ENCODE data around the gene SPRTN.
A peak's percentile ranks its signal among the peaks of the same experiment; 100 is the strongest.

SPRTN gene, protein sequence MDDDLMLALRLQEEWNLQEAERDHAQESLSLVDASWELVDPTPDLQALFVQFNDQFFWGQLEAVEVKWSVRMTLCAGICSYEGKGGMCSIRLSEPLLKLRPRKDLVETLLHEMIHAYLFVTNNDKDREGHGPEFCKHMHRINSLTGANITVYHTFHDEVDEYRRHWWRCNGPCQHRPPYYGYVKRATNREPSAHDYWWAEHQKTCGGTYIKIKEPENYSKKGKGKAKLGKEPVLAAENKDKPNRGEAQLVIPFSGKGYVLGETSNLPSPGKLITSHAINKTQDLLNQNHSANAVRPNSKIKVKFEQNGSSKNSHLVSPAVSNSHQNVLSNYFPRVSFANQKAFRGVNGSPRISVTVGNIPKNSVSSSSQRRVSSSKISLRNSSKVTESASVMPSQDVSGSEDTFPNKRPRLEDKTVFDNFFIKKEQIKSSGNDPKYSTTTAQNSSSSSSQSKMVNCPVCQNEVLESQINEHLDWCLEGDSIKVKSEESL

DNA sequence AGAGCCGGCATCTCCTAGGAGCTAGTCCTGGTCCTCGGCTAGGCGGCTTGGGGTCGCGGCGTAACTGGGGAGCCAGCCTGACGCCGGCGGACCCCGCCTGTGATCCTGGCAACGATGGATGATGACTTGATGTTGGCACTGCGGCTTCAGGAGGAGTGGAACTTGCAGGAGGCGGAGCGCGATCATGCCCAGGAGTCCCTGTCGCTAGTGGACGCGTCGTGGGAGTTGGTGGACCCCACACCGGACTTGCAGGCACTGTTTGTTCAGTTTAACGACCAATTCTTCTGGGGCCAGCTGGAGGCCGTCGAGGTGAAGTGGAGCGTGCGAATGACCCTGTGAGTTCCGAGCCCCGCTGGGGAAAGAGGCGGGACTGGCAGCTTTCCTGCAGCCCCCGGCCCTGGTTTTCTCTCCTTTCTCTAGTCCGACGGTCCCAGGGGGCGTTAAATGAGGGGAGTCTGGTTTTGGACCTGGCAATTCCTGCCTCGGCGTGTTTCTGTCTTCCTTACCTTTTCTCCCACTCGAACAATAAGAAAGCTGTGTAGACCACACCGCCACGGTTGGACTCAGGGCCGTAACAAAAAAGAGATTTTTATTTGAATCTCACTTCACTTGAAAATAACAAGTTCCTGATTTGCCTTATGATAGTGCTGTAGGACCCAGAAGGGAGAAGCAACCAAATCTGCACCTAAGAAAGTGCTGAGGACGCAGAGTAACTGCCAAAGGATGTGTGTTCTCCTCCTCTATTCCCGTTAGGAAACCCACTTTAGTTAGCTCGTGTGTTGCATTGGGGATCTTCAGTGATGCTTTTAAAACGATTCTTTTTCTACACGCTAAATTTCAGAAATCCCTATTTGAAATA, at the start of gene SPRTN:
TSS of gene SPRTN (plus strand) at position 24 of the 859 bp plus-strand sequence. CDS start at position 115, 91 bp downstream.
- no peak for DNase-seq

DNA sequence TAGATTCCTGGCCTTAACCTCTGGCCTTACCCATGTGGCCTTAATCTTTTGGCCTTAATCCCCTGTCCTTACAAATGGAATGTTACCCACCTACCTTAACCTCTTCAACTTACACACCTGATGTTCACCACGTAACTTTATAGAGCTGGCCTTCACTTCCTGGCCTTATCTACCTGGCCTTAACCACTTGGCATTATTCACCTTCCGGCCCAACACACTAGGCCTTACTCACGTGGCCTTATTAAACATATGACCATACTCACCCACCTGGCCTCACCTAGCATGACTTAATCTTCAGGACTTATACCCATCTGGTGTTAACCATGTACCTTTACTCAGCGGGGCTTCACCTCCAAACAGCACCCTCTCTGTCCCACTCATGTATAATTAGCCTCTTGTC, 42.2 kb upstream of the SPRTN start:
- DNase-seq = no peak

DNA sequence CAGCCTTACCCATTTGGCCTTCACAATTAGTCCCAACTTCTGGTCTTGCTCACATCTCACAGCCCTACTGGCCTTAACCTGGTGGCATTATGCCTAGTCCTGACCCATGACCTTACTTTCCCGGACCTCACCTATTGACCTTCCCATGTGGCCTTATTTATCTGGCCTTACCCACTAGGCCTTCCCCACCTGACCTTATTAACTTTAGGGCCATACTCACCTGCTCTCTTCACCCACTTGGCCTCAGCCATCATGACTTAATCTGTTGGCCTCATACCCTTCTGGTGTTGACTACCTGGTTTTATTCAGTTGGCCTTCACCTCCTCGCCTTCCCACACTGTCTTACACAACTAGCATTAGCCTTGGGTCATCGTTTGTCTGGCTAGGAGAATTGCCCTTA, 36.1 kb upstream of the SPRTN start:
- DNase-seq = no peak

DNA sequence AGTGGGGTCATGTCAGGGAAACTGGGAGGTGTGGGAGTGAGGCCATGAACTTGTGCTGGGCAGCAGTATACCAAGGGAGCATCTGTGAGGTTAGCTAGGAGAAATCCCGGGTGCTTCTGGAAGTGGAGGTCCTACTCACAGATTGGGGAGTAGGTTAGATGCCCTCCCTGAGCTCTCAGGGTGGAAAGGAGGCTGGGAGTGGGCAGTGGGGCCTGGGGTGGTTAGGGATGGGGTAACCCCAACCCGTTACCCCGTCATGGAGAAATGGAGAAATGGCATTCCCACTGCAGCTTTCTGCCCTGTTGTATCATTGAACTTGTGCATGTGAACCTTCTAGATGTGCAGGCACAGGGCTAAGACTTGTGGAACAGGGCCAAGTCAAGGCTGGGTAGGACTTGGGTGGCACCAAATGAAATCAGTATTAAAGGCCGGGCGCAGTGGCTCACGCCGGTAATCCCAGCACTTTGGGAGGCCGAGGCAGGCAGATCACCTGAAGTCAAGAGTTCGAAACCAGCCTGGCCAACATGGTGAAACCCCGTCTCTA, 27.6 kb upstream of the SPRTN start:
- DNase-seq = no peak

DNA sequence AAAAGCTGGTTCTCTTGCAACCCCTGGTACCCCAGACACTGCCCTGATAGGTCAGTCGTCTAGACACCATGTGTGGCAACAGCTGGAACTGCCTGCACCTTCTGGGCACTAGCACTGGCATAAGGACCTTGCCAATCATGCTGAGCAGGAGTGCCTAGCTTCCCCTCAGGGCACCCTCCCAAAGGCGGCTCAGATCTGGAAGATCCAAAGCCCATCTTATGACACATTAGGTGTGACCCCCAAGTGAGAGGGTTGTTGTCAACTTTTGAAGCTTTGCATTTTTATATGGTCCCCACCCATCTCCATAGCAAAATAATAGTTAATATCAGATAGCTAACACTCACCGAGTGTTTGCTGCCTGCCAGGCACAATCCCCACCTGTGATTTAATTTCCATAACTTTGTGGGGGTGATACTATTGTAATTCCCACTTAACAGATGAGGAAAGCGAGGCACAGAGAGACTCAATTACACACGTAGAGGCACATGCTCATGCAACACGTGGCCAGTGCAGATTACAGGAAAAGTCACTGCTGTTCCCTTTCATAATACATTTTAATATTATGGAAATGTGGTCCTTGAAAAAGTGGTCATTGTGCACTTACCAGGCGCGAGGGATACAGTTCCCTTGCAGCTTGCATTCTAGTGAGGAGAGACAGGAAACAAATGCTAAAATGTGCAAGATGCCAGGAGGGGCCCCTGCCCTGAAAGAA, 26.2 kb upstream of the SPRTN start:
- no peak for DNase-seq

DNA sequence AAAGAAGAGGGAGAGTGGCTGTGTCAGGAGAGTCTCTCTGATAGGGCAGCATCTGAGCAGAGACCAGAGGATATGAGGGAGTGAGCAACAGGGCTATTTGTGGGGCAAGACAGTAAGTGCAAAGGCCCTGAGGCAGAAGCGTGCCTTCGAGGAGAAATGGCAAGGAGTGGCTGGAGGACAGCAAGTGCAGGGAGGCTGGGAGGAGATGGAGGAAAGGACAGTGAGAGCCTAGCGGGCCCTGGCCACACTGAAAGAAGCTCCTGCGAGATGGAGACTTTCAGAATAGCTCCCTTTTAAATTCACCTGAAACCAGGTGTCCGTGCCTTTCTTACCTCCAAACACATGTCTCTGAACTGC, 25.7 kb upstream of the SPRTN start:
- DNase-seq = no peak

DNA sequence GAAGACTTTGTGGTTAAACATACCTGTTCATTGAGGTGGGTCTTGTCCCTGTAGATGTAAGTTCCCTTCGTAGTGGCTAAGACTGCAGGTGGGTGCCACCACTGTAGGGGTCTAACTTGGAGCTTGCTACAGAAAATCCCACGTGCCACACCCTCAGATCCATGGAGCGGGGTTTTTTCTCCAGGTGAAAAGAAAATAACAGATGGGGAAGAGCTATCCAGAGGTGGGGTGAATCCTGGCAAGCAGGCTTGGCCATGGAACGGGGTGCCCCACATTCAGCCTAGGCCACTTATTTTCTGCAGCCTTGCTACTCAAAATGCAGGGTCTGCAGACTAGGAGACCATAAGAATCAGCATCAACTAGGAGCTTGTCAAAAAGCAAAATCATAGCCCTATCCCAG, 24.4 kb upstream of the SPRTN start:
- no peak for DNase-seq

DNA sequence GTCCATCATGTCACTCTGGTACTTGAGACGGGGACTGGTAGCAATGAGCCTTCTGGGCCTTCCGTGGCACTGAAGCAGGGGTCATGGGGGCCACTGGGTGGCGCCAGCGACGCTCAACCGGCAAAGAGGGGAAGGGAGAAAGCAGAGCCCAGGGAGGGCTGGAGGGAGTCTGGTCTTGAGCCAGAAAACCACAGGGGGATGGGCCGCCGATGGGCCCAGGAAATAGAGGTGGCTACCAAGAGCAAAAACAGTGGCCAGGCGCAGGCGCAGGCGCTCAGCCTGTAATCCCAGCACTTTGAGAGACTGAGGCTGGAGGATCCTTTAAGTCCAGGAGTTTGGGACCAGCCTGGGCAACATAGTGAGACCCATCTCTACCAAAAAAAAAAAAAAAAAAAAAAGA, 22.2 kb upstream of the SPRTN start:
- peak; percentile 41 for DNase-seq

DNA sequence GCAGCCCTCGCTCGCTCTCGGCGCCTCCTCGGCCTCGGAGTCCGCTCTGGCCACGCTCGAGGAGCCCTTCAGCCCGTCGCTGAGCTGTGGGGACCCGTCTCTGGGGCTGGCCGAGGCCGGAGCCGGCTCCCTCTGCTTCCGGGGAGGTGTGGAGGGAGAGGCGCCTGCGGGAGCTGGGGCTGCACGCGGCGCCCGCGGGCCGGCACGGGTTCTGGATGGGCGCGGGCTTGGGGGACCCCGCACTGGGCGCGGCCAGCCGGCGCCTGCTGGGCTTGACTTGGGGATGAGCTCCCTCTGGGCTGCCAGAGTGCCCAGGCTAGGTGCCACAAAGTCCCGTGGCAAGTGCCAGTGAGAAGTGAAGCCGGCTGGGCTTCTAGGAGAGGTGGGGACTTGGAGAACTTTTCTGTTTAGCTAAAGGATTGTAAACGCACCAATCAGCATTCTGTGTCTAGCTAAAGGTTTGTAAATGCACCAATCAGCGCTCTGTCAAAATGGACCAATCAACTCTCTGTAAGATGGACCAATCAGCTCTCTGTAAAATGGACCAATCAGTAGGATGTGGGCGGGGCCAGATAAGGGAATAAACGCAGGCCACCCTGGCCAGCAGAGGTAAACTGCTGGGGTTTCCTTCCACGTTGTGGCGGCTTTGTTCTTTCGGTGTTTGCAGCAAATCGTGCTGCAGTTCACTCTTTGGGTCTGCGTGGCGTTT, 20.6 kb upstream of the SPRTN start:
- DNase-seq = no peak

DNA sequence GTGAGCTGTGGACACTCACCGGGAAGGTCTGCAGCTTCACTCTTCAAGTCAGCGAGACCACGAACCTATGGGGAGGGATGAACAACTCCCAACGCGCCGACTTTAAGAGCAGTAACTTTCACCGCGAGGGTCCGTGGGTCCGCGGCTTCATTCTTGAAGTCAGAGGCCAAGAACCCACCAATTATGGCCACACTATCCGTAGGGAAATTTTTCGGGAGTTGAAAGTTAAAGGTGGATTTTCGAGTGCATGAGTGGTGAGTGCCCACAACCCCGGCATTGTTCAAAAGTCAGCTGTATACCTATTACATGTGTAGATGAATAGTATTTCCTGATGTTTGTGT, 20.1 kb upstream of the SPRTN start:
- no peak for DNase-seq

DNA sequence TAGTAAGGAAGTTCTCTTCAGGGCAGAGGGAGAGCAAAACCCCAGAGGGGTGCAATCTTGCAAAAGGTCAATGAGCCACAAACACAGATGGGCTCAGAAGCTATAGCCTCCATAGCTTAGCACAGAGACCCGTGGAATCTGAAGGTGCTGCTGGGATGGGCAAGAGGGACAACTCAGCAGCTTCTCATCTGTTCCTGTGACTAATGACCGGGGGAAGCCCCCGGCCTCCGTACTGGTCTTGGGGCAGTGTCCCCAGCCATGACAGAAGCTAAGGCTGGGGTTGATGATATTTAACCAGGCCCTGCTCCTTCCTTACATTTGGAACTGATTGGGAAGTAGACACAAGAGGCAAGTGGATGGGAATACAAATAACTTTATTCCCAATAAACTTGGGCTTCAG, 19.5 kb upstream of the SPRTN start:
- no peak for DNase-seq

DNA sequence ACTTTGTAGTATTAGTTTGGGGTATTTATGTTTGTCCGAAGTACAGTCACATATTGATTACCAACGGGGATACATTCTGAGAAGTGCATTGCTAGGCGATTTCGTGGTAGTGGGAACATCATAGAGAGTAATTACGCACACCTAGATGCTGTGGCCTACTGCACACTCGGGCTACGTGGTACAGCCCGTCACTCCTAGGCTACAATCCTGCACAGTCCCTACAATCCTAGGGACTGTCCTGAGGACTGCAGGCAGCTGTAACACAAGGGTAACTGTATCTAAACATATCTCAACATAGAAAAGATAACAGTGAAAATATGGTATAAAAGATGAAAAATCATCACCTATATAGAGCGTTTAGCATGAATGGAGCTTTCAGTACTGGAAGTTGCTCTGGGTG, 19.0 kb upstream of the SPRTN start:
- DNase-seq = no peak

DNA sequence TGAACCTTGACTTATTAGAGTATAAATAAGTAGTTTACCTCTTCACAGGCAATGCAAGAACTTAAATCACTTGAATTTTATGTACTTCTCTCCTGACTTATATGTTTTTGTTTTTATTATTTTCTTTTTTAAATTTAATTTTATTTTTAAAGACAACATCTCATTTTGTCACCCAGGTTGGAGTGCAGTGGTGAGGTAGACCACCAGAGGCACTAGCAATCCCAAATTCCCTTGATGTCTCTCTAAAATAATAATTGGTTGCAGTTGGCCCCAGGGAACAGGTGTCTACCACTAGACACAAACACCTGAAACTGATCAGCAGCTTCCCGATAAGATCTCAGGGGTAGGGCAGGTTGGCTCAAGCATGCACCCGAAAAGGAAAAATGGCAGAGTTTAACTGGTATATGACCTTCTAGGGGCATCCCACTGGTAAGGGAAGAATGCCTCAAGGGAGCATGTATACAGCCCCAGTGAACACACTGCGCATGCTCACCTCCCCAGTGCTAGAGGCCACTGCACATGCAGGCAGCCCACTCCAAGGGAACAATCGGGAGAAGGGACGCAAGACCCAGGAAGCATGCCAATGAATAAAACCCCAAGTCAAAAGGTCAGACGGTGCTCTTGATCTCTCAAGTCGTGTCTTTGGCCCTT, 15.1 kb upstream of the SPRTN start:
- DNase-seq = no peak

DNA sequence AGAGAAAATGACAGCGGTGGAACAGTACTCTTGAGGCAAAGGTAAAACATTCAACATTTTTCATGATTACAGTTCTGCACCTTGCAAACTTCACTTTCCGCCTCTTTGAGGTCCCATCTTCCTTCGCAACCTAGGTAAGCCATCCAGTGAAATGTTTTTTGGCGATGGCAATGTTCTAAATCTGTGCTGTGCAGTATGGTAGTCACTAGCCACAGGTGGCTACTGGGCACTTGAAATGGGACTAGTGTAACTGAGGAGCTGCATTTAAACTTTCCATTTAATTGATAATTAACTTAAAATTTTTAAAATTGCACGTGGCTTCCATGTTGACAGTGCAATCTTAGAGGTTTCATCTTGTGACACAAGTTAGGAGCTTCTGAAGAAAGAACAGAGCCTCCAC, 13.4 kb upstream of the SPRTN start:
- no peak for DNase-seq

DNA sequence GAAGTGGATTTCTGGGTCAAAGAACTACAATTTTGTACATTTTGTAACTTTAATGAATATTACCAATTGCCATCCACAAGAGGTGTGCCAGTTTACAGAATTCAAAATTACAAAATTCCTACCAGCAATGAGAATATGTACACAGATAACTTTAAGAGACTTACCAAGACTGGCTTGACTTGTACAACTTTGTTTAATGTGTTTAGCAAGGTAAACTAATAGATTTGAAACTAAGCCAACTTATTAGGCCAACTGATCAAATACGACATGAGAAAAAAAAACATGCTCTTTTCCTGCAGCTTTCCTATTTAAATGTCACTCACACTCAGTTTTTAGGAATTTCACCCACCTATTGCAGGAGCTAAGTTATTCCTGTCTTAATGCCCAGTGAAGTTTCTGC, 11.8 kb upstream of the SPRTN start:
- DNase-seq = no peak

DNA sequence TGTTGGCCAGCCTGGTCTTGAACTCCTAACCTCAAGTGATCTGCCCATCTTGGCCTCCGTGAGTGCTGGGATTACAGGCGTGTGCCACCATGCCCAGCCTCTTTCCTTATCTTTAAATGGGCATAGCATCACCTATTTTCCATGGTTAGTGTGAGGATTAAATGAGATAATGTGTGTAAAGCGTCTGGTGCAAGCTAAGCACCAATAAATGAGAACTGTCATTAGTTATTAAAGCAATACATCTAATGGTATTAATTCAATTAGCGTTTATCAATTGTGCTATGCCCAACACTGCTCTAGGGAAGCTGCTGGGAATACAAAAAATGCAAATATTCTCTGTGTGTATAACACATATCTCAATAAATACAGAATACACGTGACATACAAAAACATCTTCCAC, 10.5 kb upstream of the SPRTN start:
- DNase-seq = no peak

DNA sequence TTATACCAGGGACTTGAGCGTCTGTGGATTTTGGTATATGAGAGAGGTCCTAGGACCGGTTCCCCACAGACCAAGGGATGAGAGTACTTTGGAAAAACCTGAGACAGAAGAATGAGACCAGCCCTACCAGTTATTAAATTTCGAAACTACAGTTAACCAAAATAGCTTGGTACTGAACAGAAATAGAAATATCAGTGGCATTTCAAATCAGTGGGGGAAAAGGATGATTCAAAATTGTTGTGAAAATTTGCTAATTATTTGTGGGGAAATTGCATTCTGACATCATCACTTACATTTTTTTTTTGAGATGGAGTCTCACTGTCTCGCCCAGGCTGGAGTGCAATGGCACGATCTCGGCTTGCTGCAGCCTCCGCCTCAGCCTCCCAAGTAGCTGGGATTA, 8.6 kb upstream of the SPRTN start:
- no peak for DNase-seq

DNA sequence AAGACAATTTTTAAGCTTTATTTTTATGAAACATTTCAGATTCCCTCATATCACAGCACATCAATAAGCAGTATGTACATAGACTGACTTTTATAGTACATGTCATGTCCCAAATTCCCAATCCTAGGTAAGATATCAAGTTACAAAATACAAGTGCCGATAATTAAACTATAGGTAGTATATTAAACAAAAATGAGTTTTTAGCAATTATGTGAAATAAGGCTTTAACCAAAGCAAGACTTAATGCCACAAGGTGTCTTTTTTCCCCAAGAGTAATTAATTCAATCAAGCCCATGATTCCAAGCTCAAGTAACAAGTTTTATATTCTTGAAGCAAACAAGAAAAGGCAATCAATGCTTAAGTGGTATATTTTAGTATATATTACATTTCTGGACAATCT, 5.3 kb upstream of the SPRTN start:
- no peak for DNase-seq

DNA sequence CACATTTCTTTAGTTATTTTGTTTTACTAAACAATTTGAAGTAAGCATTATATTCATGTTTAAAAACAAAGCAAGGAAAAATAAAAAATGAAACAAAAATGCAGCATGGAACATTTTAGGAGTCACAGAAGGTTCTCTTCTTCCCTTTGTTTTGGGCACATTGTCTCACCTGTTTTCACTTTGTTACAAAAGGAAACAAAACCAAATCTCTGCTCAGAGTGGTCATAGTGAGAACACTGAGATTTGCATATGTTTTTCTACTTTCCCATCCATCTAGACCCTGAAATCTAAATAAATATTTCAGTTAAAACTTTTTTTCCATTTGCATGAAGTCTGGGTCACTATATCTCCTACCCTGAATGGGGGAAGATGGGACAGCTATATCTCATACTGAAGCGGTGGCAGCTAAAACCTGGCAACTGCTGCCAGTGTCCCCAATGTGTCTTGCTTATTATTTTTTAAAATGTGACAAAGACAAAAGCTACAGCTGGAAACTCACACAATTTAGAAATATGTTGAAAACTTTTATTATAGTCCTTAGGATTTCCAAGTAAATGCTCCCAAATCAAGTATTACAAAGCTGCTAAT, 3.9 kb upstream of the SPRTN start:
- no peak for DNase-seq

DNA sequence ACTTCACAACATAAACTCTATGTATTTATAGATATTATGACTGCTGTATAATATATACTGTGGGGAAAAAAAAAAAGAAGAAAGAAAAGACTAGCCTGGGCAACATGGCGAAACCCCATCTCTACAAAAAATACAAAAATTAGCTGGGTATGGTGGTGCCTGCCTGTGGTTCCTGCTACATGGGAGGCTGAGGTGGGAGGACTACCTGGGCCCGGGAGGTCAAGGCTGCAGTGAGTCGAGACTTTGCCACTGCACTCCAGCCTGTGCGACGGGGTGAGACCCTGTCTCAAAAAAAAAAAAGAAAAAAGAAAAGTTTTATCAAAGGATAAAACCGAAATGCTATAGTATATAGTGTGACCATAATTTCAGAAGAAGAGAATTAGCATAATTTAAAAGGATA, 3.1 kb upstream of the SPRTN start:
- DNase-seq = no peak

DNA sequence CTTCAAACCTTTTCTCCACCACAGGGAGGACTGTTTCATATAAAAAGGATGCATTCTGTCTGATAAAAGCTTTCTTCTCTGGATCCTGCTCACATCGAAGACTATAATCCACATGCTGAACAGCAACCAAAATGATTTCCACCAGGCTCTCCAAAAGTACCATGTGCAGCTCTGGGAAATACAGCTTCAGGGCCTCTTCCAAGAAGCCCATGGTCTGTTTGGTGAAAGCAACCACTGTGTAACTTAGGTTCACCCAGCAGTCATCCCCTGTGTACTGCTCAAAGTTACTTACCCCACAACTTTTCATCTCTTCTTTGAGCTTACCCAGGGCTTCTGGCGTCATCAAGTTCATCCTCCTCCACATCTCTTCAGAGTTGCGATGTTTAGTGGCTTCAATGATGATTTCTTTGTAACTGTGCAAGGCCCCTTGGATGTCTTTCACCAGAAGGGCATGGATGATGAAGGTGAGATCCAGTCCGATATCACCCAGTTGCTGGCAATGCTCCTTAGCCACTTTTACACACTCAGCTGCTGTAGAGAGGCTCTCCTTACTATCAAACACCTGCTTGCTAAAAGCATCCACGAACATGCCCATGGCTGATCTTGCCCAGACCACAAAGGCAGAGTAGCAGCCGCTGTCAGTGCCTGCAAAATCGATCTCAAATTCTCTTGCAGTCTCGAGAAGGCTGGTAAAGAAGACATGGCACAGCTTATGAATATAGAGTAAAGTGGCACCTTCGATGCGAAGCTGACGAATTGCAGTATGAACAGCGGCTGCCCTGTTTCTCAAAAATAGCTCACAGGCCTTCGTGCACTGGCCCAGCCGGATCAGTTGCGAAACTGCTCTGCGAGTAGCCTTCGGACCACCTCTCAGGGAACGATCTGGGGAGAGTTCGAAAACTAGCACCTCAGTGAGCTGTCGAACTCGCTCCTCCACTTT, 2.2 kb upstream of the SPRTN start:
- DNase-seq = no peak
